H9 (cell line): ENCODE measurements around the gene USP47. TPM values are rescaled to one million over a fixed set of nuclear protein-coding genes. Genes with fewer than 3 reads are reported as not detected.

ENCODE experiments used
- DNase-seq: peaks from one replicate; pipeline ENCODE4 v3.0.0-alpha.2; 2017
- H2AFZ ChIP-seq: one replicate; pipeline ENCODE4 v1.6.1; 2013; ENCODE audit warnings: mild to moderate bottlenecking, low read length, control low read depth, moderate library complexity
- H2AK5ac ChIP-seq: 2 replicates; pipeline ENCODE4 v1.6.1; 2013; ENCODE audit warnings: low read length, control low read depth, mixed read lengths; ENCODE audit not compliant: insufficient read length
- H2BK120ac ChIP-seq: one replicate; pipeline ENCODE4 v1.6.1; 2013; ENCODE audit warnings: low read depth, mild to moderate bottlenecking, low read length, control low read depth, inconsistent platforms; ENCODE audit not compliant: poor library complexity, severe bottlenecking
- H2BK12ac ChIP-seq: 2 replicates; pipeline ENCODE4 v1.6.1; 2013; ENCODE audit warnings: low read length, control low read depth, mixed read lengths, low read depth; ENCODE audit not compliant: insufficient read length
- H2BK15ac ChIP-seq: 2 replicates; pipeline ENCODE4 v1.6.1; 2013; ENCODE audit warnings: low read depth, low read length, control low read depth
- H2BK20ac ChIP-seq: one replicate; pipeline ENCODE4 v1.6.1; 2013; ENCODE audit warnings: low read depth, mild to moderate bottlenecking, low read length, control low read depth, inconsistent platforms; ENCODE audit not compliant: poor library complexity, severe bottlenecking
- H2BK5ac ChIP-seq: 2 replicates; pipeline ENCODE4 v1.6.1; 2013; ENCODE audit warnings: low read length, control low read depth, mixed read lengths; ENCODE audit not compliant: insufficient read length
- H3K14ac ChIP-seq: 2 replicates; pipeline ENCODE4 v1.6.1; 2013; ENCODE audit warnings: low read length, control low read depth; ENCODE audit not compliant: insufficient read depth
- H3K18ac ChIP-seq: 2 replicates; pipeline ENCODE4 v1.6.1; 2013; ENCODE audit warnings: low read depth, mild to moderate bottlenecking, mixed read lengths, low read length, control low read depth; ENCODE audit not compliant: insufficient read length
- H3K23ac ChIP-seq: 2 replicates; pipeline ENCODE4 v1.6.1; 2013; ENCODE audit warnings: low read length, control low read depth, mixed read lengths, low read depth; ENCODE audit not compliant: insufficient read length
- H3K23me2 ChIP-seq: 2 replicates; pipeline ENCODE4 v1.6.1; 2013; ENCODE audit warnings: low read depth, mild to moderate bottlenecking, mixed read lengths, low read length, control low read depth; ENCODE audit not compliant: insufficient read length, poor library complexity, severe bottlenecking
- H3K27ac ChIP-seq: 2 replicates; pipeline ENCODE4 v1.5.1; 2013; ENCODE audit warnings: low read length, control low read depth, mixed read lengths, low read depth; ENCODE audit not compliant: insufficient read length
- H3K27me3 ChIP-seq: 2 replicates; pipeline ENCODE4 v1.6.1; 2013; ENCODE audit warnings: low read length, control low read depth, inconsistent platforms; ENCODE audit not compliant: insufficient read depth
- H3K4ac ChIP-seq: 2 replicates; pipeline ENCODE4 v1.6.1; 2013; ENCODE audit warnings: low read depth, mild to moderate bottlenecking, control low read depth, inconsistent platforms, low read length, moderate library complexity
- H3K4me1 ChIP-seq: 2 replicates; pipeline ENCODE4 v1.6.1; 2013; ENCODE audit warnings: low read length, control low read depth, inconsistent platforms; ENCODE audit not compliant: insufficient read depth
- H3K4me2 ChIP-seq: 2 replicates; pipeline ENCODE4 v1.6.1; 2013; ENCODE audit warnings: low read length, control low read depth, mixed read lengths; ENCODE audit not compliant: insufficient read length, insufficient read depth
- H3K56ac ChIP-seq: 2 replicates; pipeline ENCODE4 v1.6.1; 2013; ENCODE audit warnings: low read depth, mild to moderate bottlenecking, mixed read lengths, low read length, control low read depth; ENCODE audit not compliant: insufficient read length
- H3K79me1 ChIP-seq: 2 replicates; pipeline ENCODE4 v1.6.1; 2013; ENCODE audit warnings: low read depth, mild to moderate bottlenecking, moderate library complexity, low read length, control low read depth, inconsistent platforms; ENCODE audit not compliant: insufficient read depth, poor library complexity, severe bottlenecking
- H3K79me2 ChIP-seq: 2 replicates; pipeline ENCODE4 v1.6.1; 2013; ENCODE audit warnings: low read length, control low read depth, inconsistent platforms; ENCODE audit not compliant: insufficient read depth
- H3K9ac ChIP-seq: 2 replicates; pipeline ENCODE4 v1.6.1; 2013; ENCODE audit warnings: low read length, control low read depth, mixed read lengths; ENCODE audit not compliant: insufficient read length; ENCODE audit errors: extremely low read depth
- H3K9me3 ChIP-seq: one replicate; pipeline ENCODE4 v1.6.1; 2013; ENCODE audit warnings: low read depth, low read length, inconsistent platforms; ENCODE audit not compliant: control insufficient read depth
- H3T11ph ChIP-seq: one replicate; pipeline ENCODE4 v1.6.1; 2013; ENCODE audit warnings: mild to moderate bottlenecking, low read length, control low read depth, inconsistent platforms
- H4K20me1 ChIP-seq: one replicate; pipeline ENCODE4 v1.6.1; 2013; ENCODE audit not compliant: control insufficient read depth, insufficient read length, insufficient read depth
- H4K5ac ChIP-seq: 2 replicates; pipeline ENCODE4 v1.6.1; 2013; ENCODE audit warnings: low read depth, mild to moderate bottlenecking, mixed read lengths, low read length, control low read depth; ENCODE audit not compliant: insufficient read length
- H4K8ac ChIP-seq: replicated peaks from 2 replicates; pipeline ENCODE4 v1.6.1; 2013; ENCODE audit warnings: low read length, control low read depth, mixed read lengths, low read depth; ENCODE audit not compliant: insufficient read length
- H4K91ac ChIP-seq: 2 replicates; pipeline ENCODE4 v1.6.1; 2013; ENCODE audit warnings: low read depth, mild to moderate bottlenecking, moderate library complexity, mixed read lengths, low read length, control low read depth; ENCODE audit not compliant: insufficient read length
- H3K27ac Mint-ChIP-seq, 3 experiments: 2 replicates in 2 of 3; 3 replicates in 1 of 3; pipeline ENCODE4 v1.8.0; 2020 to 2021; ENCODE audit warnings: mixed read lengths in 3 of 3, mild to moderate bottlenecking in 1 of 3, moderate library complexity in 1 of 3
- H3K27me3 Mint-ChIP-seq: 2 replicates; pipeline ENCODE4 v1.8.0; 2021; ENCODE audit warnings: low read depth, mild to moderate bottlenecking, moderate library complexity, mixed read lengths
- H3K36me3 Mint-ChIP-seq, 3 experiments: 2 replicates in 2 of 3; 3 replicates in 1 of 3; pipeline ENCODE4 v1.8.0; 2020 to 2021; ENCODE audit warnings: low read depth in 3 of 3, mixed read lengths in 3 of 3; ENCODE audit not compliant: insufficient read depth in 1 of 3
- H3K4me1 Mint-ChIP-seq, 2 experiments: 2 replicates each; pipeline ENCODE4 v1.8.0; 2020; ENCODE audit warnings: mixed read lengths in 2 of 2
- H3K4me3 Mint-ChIP-seq, 2 experiments: 2 replicates in 1 of 2; 3 replicates in 1 of 2; pipeline ENCODE4 v1.8.0; 2020 to 2021; ENCODE audit warnings: mild to moderate bottlenecking in 2 of 2, mixed read lengths in 2 of 2, moderate library complexity in 1 of 2
- H3K9me3 Mint-ChIP-seq, 2 experiments: 2 replicates in 1 of 2; 3 replicates in 1 of 2; pipeline ENCODE4 v1.8.0; 2020; ENCODE audit warnings: mild to moderate bottlenecking in 2 of 2, mixed read lengths in 2 of 2, moderate library complexity in 1 of 2
- CTCF ChIP-seq: fragments of 200-600 bp; sonication (generic); conservative IDR thresholded peaks from 3 replicates; pipeline ENCODE4 v1.8.0; 2021; ENCODE audit warnings: antibody characterized with exemption, mild to moderate bottlenecking
- WGBS: extraction: QIAGEN DNeasy Blood & Tissue Kit; methylation state at CpG from one replicate; pipeline ENCODE4 v1.1.7; 2013; ENCODE audit warnings: missing lambda C conversion rate, low lambda C conversion rate, mixed read lengths; ENCODE audit not compliant: insufficient read length; ENCODE audit errors: extremely low coverage; 5-methylcytosine and 5-hydroxymethylcytosine counted together
- total RNA-seq: library from RNA; stranded (reverse); gene quantifications from 2 replicates; pipeline ENCODE4 v1.2.1, GENCODE V29; 2021

Gene USP47
- total RNA-seq, 1 experiment from 2014 or later = 26.7 TPM

- Histone ChIP-seq H3K27ac (no peak overlapping the region), H3K23me2 (no peaks in the 10 kb centered on the region)
- no peak for DNase-seq
Observed at GRCh38 chr11:11971906-11972547, 130.3 kb downstream of the USP47 start.

More at GRCh38 chr11:11971906-11972547, 130.3 kb downstream of the USP47 start:
- Histone ChIP-seq H3K79me2 (no peaks in the 10 kb centered on the region), H2AFZ (no peak overlapping the region), H3K79me1 (no peaks in the 10 kb centered on the region), H2BK120ac (no peak overlapping the region), H3K23ac (no peak overlapping the region), H3K56ac (no peak overlapping the region), H2BK12ac (no peak overlapping the region), H2BK15ac (no peak overlapping the region), H4K20me1 (no peaks in the 10 kb centered on the region), H3K27me3 (no peaks in the 10 kb centered on the region), H2BK5ac (no peak overlapping the region), H4K91ac (no peak overlapping the region), H3T11ph (no peak overlapping the region), H3K4me1 (no peaks in the 10 kb centered on the region; the same call in 1 of the 2 replicates), H2AK5ac (no peak overlapping the region), H2BK20ac (no peak overlapping the region), H4K5ac (no peak overlapping the region), H3K9me3 (no peaks in the 10 kb centered on the region), H3K14ac (no peak overlapping the region), H4K8ac (no peak overlapping the region), H3K18ac (no peak overlapping the region), H3K9ac (no peak overlapping the region), H3K4ac (no peak overlapping the region), H3K4me2 (no peak overlapping the region)
- H3K4me1 Mint-ChIP-seq = peaks cover 18% of the 10 kb centered on the region in 2 experiments
- no peaks in the 10 kb centered on the region; a peak in 2 of 7 replicates for H3K36me3 Mint-ChIP-seq
- H3K27me3 Mint-ChIP-seq = no peaks in the 10 kb centered on the region; the same call in 1 of the 2 replicates
- TF ChIP-seq CTCF = no peak
- no peaks in the 10 kb centered on the region for H3K9me3 Mint-ChIP-seq
- no peak overlapping the region for H3K4me3 Mint-ChIP-seq
- H3K27ac Mint-ChIP-seq = no peak overlapping the region
- no CpG with 5 or more reads among the region's 5 CpGs for WGBS
